GM18870 (cell line): ENCODE results near the gene DPEP2.
"Not testable (repeated sequence)": the region's sequence is repeated elsewhere in the genome, so short reads cannot be mapped to it uniquely, and the experiment has no call there.

Experiments
- ATAC-seq: cut with Tn5 transposase; IDR thresholded peaks from one replicate; pipeline ENCODE4 v1.9.1; 2021; ENCODE audit warnings: moderate library complexity; ENCODE audit not compliant: unreplicated experiment

Gene DPEP2, protein sequence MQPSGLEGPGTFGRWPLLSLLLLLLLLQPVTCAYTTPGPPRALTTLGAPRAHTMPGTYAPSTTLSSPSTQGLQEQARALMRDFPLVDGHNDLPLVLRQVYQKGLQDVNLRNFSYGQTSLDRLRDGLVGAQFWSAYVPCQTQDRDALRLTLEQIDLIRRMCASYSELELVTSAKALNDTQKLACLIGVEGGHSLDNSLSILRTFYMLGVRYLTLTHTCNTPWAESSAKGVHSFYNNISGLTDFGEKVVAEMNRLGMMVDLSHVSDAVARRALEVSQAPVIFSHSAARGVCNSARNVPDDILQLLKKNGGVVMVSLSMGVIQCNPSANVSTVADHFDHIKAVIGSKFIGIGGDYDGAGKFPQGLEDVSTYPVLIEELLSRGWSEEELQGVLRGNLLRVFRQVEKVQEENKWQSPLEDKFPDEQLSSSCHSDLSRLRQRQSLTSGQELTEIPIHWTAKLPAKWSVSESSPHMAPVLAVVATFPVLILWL

GRCh38 chr16:67998779-67999688 lies at the start of gene DPEP2:
Gene DPEP2, minus strand, starts transcription at chr16:67999484. Its CDS starts 6,272 bp downstream, at chr16:67993212.
- not testable (repeated sequence) for ATAC-seq

DNA sequence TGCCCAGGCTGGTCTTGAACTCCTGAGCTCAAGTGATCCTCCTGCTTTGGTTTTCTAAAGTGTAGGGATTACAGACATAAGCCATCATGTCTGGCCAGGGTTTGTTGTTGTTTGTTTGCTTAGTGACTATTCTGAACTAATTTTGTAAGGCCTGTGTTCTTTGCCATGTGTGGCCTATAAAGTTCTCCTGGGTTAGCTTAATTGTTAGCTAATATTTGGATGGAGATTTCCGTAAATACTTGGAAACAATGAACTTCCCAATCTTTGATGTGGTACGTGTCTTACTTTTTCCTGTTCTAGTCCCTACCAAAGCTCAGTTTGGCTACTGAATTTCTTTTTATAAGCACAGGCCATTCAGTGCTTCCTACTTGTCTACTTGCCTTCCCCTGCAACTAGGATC lies 48.7 kb upstream of the DPEP2 start:
- ATAC-seq = no peak

DNA sequence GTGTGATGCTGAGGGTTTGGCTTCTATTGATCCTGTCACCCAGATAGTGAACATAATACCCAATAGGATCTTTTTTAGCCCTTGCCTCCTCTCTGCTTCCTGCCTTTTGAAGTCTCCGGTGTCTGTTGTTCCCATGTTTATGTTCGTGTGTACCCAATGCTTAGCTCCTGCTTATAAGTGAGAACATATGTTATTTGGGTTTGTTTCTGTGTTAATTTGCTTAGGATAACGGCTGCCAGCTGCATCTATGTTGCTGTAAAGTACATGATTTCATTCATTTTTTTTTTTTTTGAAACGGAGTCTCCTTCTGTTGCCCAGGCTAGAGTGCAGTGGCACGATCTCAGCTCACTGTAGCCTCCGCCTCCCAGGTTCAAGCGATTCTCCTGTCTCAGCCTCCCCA lies 46.8 kb upstream of the DPEP2 start:
- ATAC-seq = no peak

GRCh38 chr16:68041783-68042182 lies 42.5 kb upstream of the DPEP2 start:
- no peak for ATAC-seq

DNA sequence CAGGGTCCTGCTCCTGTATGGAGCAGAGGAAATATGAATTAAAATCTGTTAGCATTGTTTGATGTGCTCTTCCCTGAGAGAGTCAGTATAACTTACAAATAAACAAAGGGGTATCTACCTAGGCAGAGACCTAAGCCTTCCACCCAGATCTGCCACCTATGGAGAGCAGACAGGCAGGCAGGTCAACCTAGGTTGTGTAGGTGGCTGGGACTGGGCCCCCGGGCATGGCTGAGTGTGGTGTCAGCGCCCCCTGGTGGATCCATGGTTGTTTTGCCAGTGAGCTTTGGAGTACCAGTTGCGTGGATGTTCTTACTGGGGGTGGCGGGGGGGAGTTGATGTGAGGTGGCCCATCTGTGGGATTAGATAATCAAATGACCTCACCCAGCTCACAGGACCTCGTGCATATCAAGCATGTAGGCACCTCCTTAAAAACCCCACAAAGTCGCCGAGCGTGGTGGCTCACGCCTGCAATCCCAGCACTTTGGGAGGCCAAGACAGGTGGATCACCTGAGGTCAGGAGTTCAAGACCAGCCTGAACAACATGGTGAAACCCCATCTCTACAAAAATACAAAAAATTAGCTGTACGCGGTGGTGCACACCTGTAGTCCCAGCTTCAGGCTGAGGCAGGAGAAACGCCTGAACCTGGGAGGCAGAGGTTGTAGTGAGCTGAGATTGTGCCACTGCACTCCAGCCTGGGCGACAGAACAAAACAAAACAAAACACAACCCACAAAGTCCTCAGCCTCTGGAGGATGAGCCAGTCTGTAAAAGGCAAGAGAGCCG lies 41.4 kb upstream of the DPEP2 start:
- no peak for ATAC-seq

- no peak for ATAC-seq
Measured at GRCh38 chr16:68037841-68038597, 38.7 kb upstream of the DPEP2 start.

GRCh38 chr16:68035227-68035626 lies 35.9 kb upstream of the DPEP2 start:
- ATAC-seq = no peak

DNA sequence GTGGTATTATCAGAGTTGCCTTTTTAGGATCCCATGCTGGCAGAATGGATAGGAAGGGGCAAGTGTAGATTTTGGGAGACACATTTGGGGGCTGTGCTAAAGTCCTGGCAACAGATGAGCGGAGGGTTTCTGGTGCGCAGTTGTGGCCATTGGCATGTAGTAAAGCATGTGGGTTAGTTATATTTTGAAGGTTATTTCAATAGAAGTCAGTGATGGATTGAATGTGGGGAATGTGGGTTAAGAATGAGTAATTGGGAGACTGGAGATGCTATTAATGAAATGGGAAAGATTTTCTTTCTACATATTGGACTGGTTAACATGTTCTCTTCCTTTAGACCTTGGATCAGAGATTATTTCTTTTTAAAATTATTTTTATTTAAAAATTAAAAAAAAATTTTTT lies 33.8 kb upstream of the DPEP2 start:
- no peak for ATAC-seq

DNA sequence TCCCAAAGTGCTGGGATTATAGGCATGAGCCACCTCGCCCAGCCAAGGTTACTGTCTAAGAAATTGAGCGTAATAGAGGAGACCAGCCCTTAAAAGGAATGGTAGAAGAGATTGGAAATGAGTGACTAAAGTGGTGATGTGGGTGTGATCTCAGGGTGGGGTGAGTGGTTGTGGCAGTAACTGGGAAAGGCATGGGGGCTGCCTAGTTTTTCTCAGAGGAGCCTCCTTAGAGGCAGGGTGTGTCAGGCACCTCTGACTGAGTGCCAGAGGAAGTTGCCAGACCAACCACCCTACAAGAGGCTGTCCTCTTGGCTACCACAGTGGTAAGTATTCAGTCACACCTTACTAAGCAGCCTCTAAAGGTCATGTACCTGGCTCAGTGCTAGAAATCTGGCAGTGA lies 32.7 kb upstream of the DPEP2 start:
- ATAC-seq = no peak

GRCh38 chr16:68030108-68030507 lies 30.8 kb upstream of the DPEP2 start:
- not testable (repeated sequence) for ATAC-seq

GRCh38 chr16:68028996-68029395 lies 29.7 kb upstream of the DPEP2 start:
- ATAC-seq = no peak

DNA sequence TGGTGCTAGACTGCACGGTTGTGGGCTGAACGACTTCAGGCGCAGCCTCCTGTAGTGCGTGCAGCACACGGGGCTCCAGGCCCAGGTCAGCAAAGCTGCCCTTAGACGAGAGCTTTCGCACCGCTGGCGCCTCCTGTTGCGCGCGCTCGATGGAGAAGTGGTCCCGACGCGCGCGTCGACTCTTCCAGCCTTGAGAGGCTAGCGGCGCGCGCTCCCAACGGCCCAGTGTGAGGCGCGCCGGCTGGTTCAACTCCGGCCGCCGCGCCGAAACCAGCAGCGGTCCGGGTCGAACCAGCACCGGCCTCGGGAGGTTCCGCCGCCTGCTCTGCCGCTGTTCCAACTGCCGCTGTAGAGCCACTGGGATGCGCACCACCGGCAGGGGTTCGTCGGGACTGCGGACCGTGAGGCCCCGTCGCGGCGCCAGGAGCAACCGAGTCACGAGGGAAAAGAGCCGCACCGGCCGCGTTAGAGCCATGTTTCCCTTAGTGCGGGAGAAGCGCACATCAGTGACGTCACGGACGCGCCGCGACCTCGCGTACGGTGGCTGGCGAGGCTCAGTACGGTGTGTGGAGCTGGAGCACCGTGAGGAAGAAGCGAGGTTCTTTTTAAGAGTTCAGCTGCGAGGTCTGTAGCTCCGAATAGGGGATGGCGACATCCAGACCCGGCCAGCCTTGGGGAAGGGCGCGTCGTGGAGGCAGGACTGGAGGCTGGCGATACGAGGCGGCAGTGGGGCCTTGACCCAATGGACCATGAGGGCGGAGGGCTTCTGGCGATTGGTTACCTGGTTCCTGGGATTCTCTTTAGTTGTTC lies 23.6 kb upstream of the DPEP2 start, which contains the start of the genes DDX28 and DUS2:
Gene DDX28 (minus strand): TSS at position 505 of the 810 bp plus-strand sequence. CDS start 30 bp downstream, at position 475.
Gene DUS2 (plus strand): TSS at position 557 of the 810 bp plus-strand sequence. CDS start 14,740 bp downstream, outside the sequence.
- ATAC-seq = peak; percentile 75

GRCh38 chr16:68022278-68022727 lies 23.0 kb upstream of the DPEP2 start:
- ATAC-seq = no peak

- ATAC-seq = no peak
Measured at GRCh38 chr16:68021490-68021889, 22.2 kb upstream of the DPEP2 start.

GRCh38 chr16:68019167-68019680 lies 19.9 kb upstream of the DPEP2 start:
- ATAC-seq = no peak

- ATAC-seq = no peak
Measured at GRCh38 chr16:68015681-68016080, 16.4 kb upstream of the DPEP2 start, which contains the start of gene DPEP2NB. Gene DPEP2NB, minus strand, starts transcription at chr16:68015911. Its CDS starts 141 bp downstream, at chr16:68015770.

GRCh38 chr16:68013440-68013839 lies 14.2 kb upstream of the DPEP2 start:
- ATAC-seq = no peak

DNA sequence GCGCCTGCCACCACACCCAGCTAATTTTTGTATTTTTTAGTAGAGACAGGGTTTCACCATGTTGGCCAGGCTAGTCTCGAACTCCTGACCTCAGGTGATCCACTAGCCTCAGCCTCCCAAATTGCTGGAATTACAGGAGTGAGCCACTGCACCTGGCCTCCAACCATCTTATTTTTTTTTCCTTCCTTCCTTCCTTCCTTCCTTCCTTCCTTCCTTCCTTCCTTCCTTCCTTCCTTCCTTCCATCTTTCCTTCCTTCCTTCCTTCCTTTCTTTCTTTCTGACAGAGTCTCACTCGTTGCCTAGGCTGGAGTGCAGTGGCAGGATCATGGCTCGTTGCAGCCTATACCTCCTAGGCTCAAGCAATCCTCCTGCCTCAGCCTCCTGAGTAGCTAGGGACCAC lies 10.6 kb upstream of the DPEP2 start:
- not testable (repeated sequence) for ATAC-seq
